WERI-Rb-1 (cell line): ENCODE measurements around the gene NOL12.

Experiments used
- DNase-seq: peaks from one replicate; pipeline ENCODE4 v3.0.0-alpha.2; 2020
- H3K27ac ChIP-seq: fragments of 250-450 bp; sonication (Bioruptor Pico); 2 replicates; pipeline ENCODE4 v1.5.1; 2020; ENCODE audit warnings: mild to moderate bottlenecking, moderate library complexity
- H3K27me3 ChIP-seq: fragments of 250-450 bp; sonication (Bioruptor Pico); 2 replicates; pipeline ENCODE4 v1.5.1; 2021; ENCODE audit warnings: mild to moderate bottlenecking, low read depth, moderate library complexity; ENCODE audit not compliant: insufficient read depth, severe bottlenecking
- H3K36me3 ChIP-seq: fragments of 250-450 bp; sonication (Bioruptor Pico); 2 replicates; pipeline ENCODE4 v1.5.1; 2020; ENCODE audit warnings: mild to moderate bottlenecking, moderate library complexity
- H3K4me3 ChIP-seq: 2 replicates; pipeline ENCODE4 v1.5.1; 2011; ENCODE audit warnings: low read depth, mild to moderate bottlenecking, control low read depth, low read length
- H3K9me3 ChIP-seq: fragments of 250-450 bp; sonication (Bioruptor Pico); 2 replicates; pipeline ENCODE4 v1.5.1; 2021; ENCODE audit warnings: mild to moderate bottlenecking, moderate library complexity; ENCODE audit not compliant: severe bottlenecking
- TF ChIP-seq, protein P1 (sequence below): IDR thresholded peaks from 2 replicates; pipeline ENCODE4 v1.5.1; 2011; ENCODE audit warnings: low read depth, mild to moderate bottlenecking, control low read depth, inconsistent platforms, low read length

The NOL12 gene

DNA sequence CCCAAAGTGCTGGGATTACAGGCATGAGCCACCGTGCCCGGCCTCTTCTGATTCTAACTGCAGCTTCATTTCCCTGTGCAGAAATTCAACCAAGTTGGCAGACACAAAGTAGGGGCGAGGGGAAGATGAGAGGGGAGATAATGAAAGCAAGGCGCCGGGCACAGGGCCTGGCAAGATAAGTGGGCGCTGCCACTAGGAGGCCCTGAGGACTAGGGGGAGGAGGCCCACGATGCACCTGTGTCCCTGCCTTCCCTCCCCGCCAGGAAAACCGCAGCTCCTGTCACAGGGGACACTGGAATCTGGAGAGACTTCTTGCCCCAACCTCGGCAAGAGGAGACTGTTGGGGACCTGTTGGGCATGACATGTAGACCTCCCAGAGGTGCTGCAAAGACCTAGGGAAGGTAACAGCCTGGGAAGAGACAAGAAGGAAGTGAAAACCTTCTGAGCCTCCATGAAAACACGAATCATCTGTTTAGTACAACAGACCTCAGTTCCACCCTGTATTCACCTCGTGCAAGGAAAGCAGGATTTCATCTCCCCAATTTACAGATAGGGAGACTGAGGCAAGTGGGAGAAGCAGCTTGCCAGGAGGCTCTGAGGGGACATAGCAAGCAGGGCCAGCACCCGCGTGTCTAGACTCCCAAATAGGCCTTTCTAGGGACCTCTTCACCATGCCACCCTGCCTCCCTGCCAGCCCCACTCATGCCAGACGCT lies 13.8 kb upstream of the NOL12 start:
- Histone ChIP-seq H3K27ac (no peak overlapping the region), H3K27me3 (no peaks in the 10 kb centered on the region)

DNA sequence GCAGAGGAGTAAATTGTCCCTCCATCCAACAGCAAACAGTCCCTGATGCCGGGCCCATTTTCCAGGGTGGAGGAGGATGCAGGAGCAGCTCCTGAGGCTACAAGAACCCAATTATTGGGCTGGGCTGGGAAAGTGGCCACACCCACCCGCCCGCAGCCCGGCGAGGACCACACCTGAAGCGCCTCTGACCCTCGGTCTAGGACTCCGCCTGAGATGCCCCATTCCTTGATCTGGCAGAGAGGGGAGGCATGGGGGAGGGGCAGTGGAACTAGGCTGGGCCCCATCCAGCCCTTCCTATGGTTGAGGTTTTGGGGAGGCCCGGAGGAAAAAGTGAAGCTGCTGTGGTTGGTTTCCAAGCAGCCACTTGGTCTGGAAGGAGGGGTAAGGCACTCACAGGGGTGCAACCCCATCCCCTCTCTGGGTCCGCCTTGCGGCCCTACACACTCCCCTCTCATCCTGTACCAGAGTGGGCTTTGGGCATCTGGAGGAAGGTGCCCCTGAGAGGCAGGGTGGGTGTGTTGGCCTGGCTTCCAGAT lies 13.2 kb upstream of the NOL12 start:
- peaks cover 6% of the 10 kb centered on the region; the same call in 1 of the 2 replicates for H3K36me3 ChIP-seq
- no peaks in the 10 kb centered on the region for H3K27me3 ChIP-seq
- TF ChIP-seq, protein P1, sequence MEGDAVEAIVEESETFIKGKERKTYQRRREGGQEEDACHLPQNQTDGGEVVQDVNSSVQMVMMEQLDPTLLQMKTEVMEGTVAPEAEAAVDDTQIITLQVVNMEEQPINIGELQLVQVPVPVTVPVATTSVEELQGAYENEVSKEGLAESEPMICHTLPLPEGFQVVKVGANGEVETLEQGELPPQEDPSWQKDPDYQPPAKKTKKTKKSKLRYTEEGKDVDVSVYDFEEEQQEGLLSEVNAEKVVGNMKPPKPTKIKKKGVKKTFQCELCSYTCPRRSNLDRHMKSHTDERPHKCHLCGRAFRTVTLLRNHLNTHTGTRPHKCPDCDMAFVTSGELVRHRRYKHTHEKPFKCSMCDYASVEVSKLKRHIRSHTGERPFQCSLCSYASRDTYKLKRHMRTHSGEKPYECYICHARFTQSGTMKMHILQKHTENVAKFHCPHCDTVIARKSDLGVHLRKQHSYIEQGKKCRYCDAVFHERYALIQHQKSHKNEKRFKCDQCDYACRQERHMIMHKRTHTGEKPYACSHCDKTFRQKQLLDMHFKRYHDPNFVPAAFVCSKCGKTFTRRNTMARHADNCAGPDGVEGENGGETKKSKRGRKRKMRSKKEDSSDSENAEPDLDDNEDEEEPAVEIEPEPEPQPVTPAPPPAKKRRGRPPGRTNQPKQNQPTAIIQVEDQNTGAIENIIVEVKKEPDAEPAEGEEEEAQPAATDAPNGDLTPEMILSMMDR, result no peak
- no peak for DNase-seq
- no peak overlapping the region for H3K27ac ChIP-seq
- H3K9me3 ChIP-seq, result no peaks in the 10 kb centered on the region
- H3K4me3 ChIP-seq, result no peak overlapping the region

More for the DNA sequence above, 13.8 kb upstream of the NOL12 start:
- Histone ChIP-seq H3K9me3 (no peaks in the 10 kb centered on the region), H3K4me3 (no peak overlapping the region), H3K36me3 (peaks cover 6% of the 10 kb centered on the region)
- TF ChIP-seq, protein P1, result no peak
- DNase-seq, result no peak

DNA sequence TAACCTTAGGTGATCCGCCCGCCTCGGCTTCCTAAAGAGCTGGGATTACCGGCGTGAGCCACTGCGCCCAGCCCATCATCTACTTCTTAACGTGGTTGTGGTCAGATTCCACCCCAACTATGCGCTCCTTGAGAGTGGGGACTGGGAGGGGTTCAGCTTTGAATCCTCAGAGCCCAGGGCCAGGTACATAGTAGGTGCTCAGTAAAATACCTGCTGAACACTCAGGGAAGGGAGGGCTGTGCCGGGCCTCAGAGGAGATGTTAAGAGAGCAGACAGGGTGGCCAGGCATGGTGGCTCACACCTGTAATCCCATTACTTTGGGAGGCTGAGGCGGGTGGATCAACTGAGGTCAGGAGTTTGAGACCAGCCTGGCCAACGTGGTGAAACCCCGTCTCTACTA lies 11.9 kb upstream of the NOL12 start:
- H3K27me3 ChIP-seq, result no peaks in the 10 kb centered on the region
- no peaks in the 10 kb centered on the region for H3K36me3 ChIP-seq
- no peak overlapping the region for H3K4me3 ChIP-seq
- H3K27ac ChIP-seq, result no peak overlapping the region
- TF ChIP-seq, protein P1, result no peak
- DNase-seq, result no peak
- no peaks in the 10 kb centered on the region for H3K9me3 ChIP-seq

DNA sequence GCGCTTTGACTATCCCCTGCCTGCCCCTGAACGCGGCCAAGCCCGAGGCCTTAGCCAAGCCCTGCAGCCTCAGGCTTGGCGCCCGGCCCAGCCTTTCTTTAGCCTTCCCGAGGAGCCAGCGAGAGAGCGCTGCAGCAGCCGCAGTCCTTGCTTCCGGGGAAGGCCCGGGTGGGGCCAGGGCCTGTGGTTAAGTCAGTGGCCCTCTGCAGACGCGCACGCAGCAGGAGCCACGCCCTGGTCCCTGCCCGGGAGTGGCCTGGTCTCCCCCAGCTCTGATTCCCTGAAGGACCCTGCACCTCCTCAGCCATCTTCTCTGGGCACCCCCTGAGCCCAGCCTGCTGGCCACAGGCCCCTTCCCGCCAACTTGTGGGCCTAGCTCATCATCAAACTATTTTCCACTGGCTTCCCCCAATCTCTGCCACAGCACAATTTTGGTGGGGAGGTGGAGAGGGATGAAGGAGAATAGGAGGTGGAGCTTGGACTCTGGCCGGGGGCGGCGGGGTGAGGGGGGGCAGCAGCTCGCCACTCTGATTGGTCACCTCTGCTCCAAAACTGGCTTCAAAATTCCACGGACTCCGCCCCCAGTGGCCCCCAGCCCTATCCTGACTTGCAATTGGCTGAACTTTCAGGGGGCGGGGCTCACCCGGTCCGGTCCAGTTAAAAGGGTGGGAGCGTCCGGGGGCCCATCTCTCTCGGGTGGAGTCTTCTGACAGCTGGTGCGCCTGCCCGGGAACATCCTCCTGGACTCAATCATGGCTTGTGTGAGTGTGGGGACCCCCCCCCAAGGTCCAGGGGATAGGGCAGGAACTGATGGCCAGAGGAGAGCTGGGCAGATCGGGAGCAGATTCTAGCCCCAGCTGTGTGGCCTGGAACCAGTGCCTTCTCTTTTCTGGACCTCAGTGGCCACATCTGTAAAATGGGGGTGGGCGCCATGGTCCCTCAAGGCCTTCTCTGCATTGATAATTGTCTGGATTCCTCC lies 10.9 kb upstream of the NOL12 start, which contains the start of gene LGALS1:
LGALS1 (plus strand) TSS at position 686 of the 979 bp plus-strand sequence; CDS start at position 753, 67 bp downstream.
- H3K27me3 ChIP-seq, result no peaks in the 10 kb centered on the region
- TF ChIP-seq, protein P1, result no peak
- H3K9me3 ChIP-seq, result no peaks in the 10 kb centered on the region
- H3K36me3 ChIP-seq, result no peaks in the 10 kb centered on the region
- H3K4me3 ChIP-seq, result no peak within 1 kb of the TSS
- H3K27ac ChIP-seq, result no peak within 1 kb of the TSS
- peak; percentile 50 for DNase-seq

DNA sequence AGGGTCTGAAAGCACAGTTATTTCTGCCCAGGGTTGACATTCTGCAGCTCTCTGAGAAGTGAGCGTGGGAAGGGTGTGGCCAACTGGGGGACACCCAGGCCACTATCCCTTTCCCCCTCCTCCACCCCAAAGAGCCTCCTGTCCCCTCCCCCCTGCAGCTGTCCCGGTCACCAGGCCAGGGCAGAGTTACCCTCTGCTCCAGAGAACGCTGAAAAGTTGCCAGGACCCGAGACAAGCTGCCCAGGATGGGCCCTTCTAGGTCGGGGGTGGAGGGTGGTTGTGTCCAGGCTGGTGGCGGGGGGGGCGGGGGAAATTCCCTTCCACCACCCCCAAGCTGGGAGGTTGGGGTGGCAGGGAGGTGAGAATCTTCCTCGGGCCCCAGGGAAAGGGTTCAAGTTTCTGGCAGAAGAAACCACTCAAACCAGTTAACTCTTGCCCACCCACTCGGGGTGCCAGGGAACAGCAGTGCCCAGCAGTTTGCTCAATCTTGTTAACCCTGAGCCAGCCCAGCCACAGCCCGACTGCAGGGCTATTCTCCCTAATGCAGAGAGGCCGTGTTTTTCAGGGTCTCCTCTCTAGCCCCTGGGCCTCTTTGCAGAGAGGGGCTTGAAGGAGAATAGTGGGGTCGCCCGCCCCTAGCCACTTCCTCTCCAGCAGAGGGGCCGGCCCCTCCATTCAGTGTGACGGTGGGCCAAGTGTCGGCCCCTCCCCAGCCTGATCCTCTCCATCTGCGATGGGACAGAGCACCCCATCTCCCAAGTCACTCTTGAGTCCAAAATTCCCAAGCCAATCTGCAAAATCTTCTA lies 10.0 kb upstream of the NOL12 start:
- H3K4me3 ChIP-seq, result peak overlapping the region; percentile 82
- no peaks in the 10 kb centered on the region for H3K36me3 ChIP-seq
- TF ChIP-seq, protein P1, result no peak
- no peak overlapping the region for H3K27ac ChIP-seq
- no peaks in the 10 kb centered on the region for H3K27me3 ChIP-seq
- H3K9me3 ChIP-seq, result no peaks in the 10 kb centered on the region
- DNase-seq, result no peak
